Measurements from ENCODE around the gene SMARCD3. TPM values are rescaled to one million over a fixed set of nuclear protein-coding genes. Genes with fewer than 3 reads are reported as not detected.

The SMARCD3 gene
- total and polyA plus RNA-seq, 7 donors, result 4.2 to 63.1 (median 38.8) TPM

DNA sequence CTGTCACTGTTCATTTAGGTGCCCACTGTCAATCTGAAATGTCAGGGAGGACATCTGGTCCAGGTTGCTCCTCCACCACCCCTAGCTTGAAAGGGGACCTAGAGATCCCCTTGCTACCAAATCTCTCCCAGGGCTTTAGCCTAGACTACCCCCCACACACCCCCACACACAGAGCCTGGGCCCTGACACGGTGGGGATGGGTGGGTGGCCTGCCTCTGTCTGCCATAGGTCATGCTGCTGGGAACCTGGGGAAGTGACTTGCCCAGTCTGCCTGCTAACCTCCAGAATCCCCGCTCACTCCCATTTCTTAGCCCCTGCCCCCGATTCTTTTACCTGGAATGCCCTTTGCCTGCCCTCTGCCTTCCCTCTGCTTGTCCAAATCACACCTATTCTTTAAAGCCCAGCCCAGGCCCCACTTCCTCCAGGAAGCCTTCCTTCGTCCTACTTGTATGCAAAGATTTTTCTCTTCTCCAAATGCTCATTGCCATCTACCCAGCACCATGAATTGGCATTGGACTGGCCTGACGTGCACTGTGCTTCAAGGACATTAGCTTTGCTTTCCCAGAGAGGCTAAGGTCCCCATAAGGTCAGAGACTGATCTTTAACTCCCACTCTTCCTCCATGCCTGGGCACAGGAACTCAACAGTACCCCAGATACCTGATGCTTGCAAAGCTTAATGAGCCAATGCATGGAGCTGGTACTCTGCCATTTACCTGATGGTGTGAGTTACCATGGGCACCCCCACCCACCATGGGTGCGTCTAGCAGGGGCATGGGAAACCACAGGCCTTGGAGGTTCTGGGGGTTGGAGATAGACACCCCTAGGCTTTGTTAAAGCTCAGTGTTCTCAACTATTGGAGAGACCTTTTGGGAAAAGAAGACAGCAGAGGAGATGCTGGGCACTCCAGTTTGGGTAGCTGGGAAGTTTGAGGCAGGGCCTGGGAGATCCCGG lies 2.0 kb upstream of the SMARCD3 start:
- peak overlapping the region in 3 of 4 donors; percentile 60 to 77 (median 69) for H3K4me3 ChIP-seq
- H3K36me3 ChIP-seq, result no peaks in the 10 kb centered on the region
- DNase-seq, result no peak
- intact Hi-C loops (cut with DNase I), result no loop called here
- no peaks in the 10 kb centered on the region for H3K9me3 ChIP-seq
- TF ChIP-seq EP300 (IDR thresholded peaks at IDR 0.05) (no peak), POLR2A (IDR thresholded peaks at IDR 0.05) (no peak), POLR2AphosphoS5 (IDR thresholded peaks at IDR 0.05) (no peak)
- TF ChIP-seq, protein P1, sequence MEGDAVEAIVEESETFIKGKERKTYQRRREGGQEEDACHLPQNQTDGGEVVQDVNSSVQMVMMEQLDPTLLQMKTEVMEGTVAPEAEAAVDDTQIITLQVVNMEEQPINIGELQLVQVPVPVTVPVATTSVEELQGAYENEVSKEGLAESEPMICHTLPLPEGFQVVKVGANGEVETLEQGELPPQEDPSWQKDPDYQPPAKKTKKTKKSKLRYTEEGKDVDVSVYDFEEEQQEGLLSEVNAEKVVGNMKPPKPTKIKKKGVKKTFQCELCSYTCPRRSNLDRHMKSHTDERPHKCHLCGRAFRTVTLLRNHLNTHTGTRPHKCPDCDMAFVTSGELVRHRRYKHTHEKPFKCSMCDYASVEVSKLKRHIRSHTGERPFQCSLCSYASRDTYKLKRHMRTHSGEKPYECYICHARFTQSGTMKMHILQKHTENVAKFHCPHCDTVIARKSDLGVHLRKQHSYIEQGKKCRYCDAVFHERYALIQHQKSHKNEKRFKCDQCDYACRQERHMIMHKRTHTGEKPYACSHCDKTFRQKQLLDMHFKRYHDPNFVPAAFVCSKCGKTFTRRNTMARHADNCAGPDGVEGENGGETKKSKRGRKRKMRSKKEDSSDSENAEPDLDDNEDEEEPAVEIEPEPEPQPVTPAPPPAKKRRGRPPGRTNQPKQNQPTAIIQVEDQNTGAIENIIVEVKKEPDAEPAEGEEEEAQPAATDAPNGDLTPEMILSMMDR (IDR thresholded peaks at IDR 0.05), result no peak
- 75 to 78% methylated on average over 7 of the region's 7 CpGs for WGBS, 2 donors
- peaks cover 0 to 75% (median 71%) of the 10 kb centered on the region in 4 donors for H3K4me1 ChIP-seq
- H3K27ac ChIP-seq, result peak overlapping the region; percentile 93 to 95 (median 94)
- peaks cover 0 to 2% (median 0%) of the 10 kb centered on the region in 3 donors for H3K27me3 ChIP-seq

DNA sequence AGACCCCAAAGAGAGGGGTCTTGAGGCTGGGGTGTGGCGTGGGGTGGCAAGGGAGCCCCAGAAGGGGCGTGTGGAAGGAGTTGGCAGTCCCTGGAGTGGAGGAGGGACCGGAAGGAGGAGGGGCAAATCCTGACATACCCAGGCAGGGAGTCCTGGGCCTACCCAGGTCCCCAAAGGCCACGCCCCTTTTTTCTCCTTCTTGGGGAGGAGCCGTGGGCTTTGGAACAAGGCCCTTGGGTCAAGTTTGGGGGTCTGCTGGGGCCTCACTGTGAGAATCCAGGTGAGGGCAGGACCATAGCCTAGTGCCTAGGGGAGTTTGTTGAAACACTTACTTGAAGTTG lies 1.2 kb upstream of the SMARCD3 start:
- TF ChIP-seq POLR2AphosphoS5 (IDR thresholded peaks at IDR 0.05) (no peak), POLR2A (IDR thresholded peaks at IDR 0.05) (no peak), EP300 (IDR thresholded peaks at IDR 0.05) (no peak)
- TF ChIP-seq, protein P1 (IDR thresholded peaks at IDR 0.05), result no peak
- DNase-seq, result peak; percentile 87
- Histone ChIP-seq H3K36me3 (no peaks in the 10 kb centered on the region), H3K27ac (peak overlapping the region; percentile 93 to 95 (median 94)), H3K4me3 (peak overlapping the region; percentile 50 to 69 (median 68)), H3K9me3 (no peaks in the 10 kb centered on the region), H3K27me3 (peaks cover 0 to 5% (median 2%) of the 10 kb centered on the region in 3 donors), H3K4me1 (peaks cover 0 to 82% (median 78%) of the 10 kb centered on the region in 4 donors)
- intact Hi-C loops (cut with DNase I), result loop anchor here (5.0 kb wide), 1 partner anchor 198 kb away; no protein-coding TSS in a partner anchor
- 5 to 31% methylated on average over 5 of the region's 5 CpGs for WGBS, 2 donors

DNA sequence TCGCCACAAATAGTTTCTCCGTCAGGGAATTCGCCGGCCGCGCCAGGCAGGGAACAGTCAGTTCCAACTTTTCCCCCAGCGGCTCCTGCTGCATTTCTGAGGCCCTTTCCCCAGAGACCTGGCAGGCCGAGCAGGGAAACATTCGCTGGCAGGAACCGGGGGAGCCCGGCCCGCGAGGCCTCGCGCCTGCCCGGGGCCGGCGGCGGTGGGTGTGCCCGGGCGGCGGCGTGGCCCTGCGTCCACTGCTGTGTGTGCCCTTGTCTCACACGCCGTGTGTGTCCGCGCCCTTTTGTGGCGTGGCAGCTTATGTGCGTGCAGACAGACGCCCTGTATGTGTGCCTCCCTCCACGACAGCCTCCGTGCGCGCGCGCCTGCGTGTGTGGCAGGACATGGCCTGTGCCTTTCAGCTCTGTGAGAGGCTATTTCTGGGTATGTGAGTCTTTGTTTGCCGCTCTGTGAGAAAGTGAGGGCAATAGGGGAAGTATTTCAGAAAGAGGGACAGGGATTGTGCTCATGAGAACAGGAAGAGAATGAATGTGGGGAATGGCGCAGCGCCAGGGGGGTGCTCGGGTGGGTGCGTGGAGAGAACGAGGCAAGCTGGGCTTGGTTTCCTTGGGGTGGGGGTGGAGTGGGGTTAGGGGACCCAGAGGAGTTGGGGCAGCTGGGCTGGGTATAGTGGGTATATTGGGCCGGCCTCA lies 689 bp upstream of the SMARCD3 start:
- H3K4me1 ChIP-seq, result peaks cover 0 to 86% (median 82%) of the 10 kb centered on the region in 4 donors
- H3K27ac ChIP-seq, result peak overlapping the region; percentile 93 to 95 (median 94)
- TF ChIP-seq POLR2AphosphoS5 (IDR thresholded peaks at IDR 0.05) (peak; percentile 40 to 69 (median 56)), EP300 (IDR thresholded peaks at IDR 0.05) (no peak), POLR2A (IDR thresholded peaks at IDR 0.05) (no peak)
- TF ChIP-seq, protein P1 (IDR thresholded peaks at IDR 0.05), result no peak
- no peaks in the 10 kb centered on the region for H3K36me3 ChIP-seq
- H3K4me3 ChIP-seq, result peak overlapping the region; percentile 50 to 69 (median 68)
- peaks cover 0 to 6% (median 2%) of the 10 kb centered on the region in 3 donors for H3K27me3 ChIP-seq
- no peaks in the 10 kb centered on the region for H3K9me3 ChIP-seq
- peak; percentile 85 for DNase-seq
- intact Hi-C loops (cut with DNase I), result loop anchor here (5.0 kb wide), 1 partner anchor 198 kb away; no protein-coding TSS in a partner anchor
- WGBS, 2 donors, result 3 to 4% methylated on average over 45 of the region's 45 CpGs

DNA sequence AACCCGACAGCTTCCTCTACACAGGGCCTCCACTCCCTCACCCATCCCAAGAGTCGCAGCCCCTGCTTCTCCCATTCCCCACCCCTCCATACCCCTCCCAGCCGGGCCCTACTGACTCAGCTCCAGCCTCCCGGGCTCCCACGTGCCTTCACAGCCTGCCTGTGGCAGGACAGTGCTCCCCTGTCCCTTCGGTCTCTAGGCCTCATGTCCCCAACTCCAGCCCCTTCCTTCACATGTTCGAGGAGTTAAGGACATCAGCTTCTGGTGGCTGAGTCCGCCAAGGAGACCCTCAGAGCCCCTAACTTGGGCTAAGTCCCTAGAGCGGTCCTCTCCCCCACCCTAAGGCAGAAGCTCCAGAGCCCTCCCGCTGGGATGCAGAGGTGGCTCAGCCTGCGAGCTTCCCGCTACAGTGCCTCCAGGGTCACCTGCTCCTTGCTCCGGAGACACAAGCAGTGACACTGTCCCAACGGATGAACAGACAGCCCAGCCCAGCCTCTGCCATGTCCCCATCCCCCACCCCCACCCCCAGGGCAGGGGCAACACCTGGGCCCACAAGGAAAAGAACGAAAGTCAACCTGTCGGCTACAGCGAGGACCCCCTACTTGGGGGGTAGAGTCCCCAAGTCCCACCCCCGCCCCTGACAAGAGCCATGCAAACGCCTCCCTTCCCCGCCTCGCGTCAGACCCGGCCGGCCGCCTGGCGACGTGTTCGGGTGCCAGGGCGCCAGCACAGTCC lies 716 bp downstream of the SMARCD3 start:
- Histone ChIP-seq H3K4me1 (peaks cover 0 to 91% (median 84%) of the 10 kb centered on the region in 4 donors), H3K27me3 (peaks cover 0 to 6% (median 2%) of the 10 kb centered on the region in 3 donors), H3K36me3 (no peaks in the 10 kb centered on the region), H3K9me3 (no peaks in the 10 kb centered on the region), H3K4me3 (peak overlapping the region; percentile 50 to 69 (median 68)), H3K27ac (peak overlapping the region; percentile 93 to 95 (median 94))
- intact Hi-C loops (cut with DNase I), result loop anchor here (5.0 kb wide), 1 partner anchor 200 kb away; no protein-coding TSS in a partner anchor
- DNase-seq, result peak; percentile 68
- TF ChIP-seq EP300 (IDR thresholded peaks at IDR 0.05) (no peak), POLR2A (IDR thresholded peaks at IDR 0.05) (no peak), POLR2AphosphoS5 (IDR thresholded peaks at IDR 0.05) (no peak)
- TF ChIP-seq, protein P1 (IDR thresholded peaks at IDR 0.05), result no peak
- 10 to 12% methylated on average over 29 of the region's 29 CpGs for WGBS, 2 donors
